ENCODE measurements around the gene NELL2.

Gene NELL2

DNA sequence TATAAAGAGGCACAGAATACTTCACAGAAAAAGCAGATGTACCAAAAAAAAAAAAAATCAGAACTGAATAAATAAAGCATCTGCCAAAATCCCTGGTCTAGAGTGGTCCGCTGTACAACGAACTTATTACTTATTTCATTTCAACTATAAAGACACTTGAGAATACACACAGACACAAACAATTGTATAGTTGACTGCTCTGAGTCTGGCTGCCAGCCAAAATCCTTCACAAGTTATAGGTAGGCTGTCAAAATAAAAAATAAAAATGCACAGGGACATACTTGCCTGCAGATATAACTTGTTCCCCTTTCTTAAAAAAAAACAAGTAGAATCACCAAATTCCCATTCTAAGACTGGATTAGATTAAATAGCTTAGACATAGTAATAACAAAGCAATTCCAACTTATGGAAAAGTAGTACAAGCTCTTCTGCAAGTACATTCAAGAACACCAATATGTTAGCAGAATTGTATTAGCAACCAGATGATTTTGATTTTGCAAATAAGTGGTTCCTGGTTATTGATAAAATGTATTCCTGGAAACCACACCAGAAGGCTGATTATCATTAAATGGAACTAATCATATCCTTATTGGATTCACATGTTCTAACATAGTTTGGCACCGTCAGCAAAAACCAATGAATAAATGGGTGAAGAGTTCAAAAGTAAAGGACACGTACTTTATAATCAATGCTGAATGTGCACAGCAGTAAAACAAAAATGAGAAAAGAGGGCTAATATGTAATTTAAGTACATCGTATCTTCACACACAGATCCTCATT is 248.5 kb downstream of the NELL2 start:
- DNase-seq (ENCODE audit: low read depth in 1 of 2, low spot score in 1 of 2), result no peak

- no peak for DNase-seq (ENCODE audit: low read depth in 1 of 2, low spot score in 1 of 2)
Measured at GRCh38 chr12:44626883-44627282, 249.2 kb downstream of the NELL2 start.

DNA sequence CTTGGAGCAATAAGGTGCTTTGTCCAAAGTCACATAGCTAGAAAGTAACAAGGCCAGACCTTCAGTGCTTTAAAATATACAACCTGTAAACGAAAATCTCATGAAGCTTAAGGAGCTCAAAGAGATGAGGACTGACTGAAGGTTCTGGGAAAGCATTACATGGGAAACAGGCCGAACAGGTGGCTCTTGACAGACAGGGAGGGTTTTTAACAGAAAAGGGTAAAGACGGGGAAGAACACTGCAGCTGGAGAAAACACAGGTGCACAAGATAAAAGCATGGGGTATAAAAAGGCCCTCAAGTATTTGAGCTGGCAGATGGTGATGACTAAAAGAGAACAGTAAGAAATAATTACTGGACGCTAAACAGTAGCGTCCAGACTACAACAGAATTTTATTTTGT is 257.2 kb downstream of the NELL2 start:
- DNase-seq (ENCODE audit: low read depth in 1 of 2, low spot score in 1 of 2), result no peak

DNA sequence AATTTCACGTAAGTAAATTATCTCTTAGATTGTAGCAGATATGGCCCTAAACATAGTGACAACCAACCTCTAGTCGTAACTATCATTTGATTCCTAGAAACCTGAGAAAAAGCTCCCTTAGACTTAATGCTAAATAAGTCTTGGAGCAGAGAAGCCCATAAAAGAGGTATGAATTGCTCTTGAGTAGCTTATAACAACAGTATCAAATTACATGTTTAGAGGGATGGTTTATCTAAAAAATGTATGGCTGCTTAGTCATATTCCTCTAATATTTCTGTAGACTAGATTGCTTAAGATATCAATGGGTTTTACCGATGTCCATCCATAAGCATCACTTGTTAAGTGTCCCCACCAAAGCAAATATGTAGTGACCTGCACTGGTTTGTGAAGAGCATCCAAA is 259.7 kb downstream of the NELL2 start:
- no peak for DNase-seq (ENCODE audit: low read depth in 1 of 2, low spot score in 1 of 2)

- DNase-seq (ENCODE audit: low read depth in 1 of 2, low spot score in 1 of 2), result no peak
Measured at GRCh38 chr12:44611538-44611937, 264.6 kb downstream of the NELL2 start.

- DNase-seq (ENCODE audit: low read depth in 1 of 2, low spot score in 1 of 2), result no peak
Measured at GRCh38 chr12:44603701-44604100, 272.4 kb downstream of the NELL2 start.

GRCh38 chr12:44592626-44593025 is 283.5 kb downstream of the NELL2 start:
- DNase-seq (ENCODE audit: low read depth in 1 of 2, low spot score in 1 of 2), result no peak

- no peak for DNase-seq (ENCODE audit: low read depth in 1 of 2, low spot score in 1 of 2)
Measured at GRCh38 chr12:44589697-44590096, 286.4 kb downstream of the NELL2 start.

DNA sequence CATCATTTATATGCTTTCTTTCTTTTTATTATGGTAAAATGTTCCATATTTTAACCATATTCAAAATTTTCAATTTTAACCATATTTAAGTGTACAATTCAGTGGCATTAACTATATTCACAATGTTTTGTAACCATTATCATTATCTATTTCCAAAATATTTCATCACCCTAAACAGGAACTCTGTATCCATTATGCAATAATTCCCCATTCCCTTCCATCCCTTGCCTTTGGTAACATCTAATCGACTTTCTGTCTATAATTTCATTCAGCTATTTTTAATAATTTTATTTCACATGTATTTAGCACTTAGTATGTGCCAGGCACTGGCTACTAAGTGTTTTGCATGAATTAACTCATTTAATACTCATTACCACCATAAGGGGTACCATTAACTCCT is 287.5 kb downstream of the NELL2 start:
- no peak for DNase-seq (ENCODE audit: low read depth in 1 of 2, low spot score in 1 of 2)

DNA sequence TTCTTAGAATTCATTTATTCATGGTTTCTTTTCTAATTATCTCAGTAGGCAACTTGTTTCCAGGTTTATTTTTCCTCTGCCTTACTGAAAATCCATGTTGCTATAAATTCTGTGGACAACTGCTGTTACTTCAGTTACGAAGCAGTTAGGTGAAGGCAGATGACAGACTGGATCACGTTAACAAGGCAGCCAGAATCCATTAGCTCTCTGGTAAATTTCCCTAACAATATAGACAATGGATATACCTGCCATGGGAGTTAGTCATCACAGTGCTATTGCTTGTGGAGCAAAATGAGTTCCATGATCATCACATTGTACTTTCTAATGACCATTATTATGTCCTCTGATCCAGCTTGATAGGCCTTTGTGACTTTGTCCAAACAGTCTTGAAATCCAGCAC is 291.5 kb downstream of the NELL2 start:
- no peak for DNase-seq (ENCODE audit: low read depth in 1 of 2, low spot score in 1 of 2)

DNA sequence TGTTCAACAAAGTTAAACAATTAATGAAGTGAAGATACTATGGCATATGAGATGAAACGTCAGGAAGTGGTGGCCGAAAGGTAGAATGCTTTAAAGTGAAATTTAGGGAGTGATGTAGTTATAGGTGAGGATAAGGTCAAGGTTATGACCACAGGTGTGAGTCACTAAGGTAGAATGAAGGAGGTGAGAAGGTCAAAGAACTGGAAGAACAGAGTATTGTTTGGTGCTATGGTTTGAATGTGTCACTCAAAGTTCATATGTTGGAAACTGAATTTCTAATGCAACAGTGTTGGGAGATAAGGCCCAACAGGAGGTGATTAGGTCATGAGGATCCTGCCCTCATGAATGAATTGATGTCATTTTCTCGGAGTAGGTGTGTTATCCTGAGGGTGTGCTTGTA is 293.6 kb downstream of the NELL2 start:
- DNase-seq (ENCODE audit: low read depth in 1 of 2, low spot score in 1 of 2), result no peak

- DNase-seq (ENCODE audit: low read depth in 1 of 2, low spot score in 1 of 2), result no peak
Measured at GRCh38 chr12:44581642-44582242, 294.4 kb downstream of the NELL2 start.

GRCh38 chr12:44574586-44574985 is 301.5 kb downstream of the NELL2 start:
- no peak for DNase-seq (ENCODE audit: low read depth in 1 of 2, low spot score in 1 of 2)

DNA sequence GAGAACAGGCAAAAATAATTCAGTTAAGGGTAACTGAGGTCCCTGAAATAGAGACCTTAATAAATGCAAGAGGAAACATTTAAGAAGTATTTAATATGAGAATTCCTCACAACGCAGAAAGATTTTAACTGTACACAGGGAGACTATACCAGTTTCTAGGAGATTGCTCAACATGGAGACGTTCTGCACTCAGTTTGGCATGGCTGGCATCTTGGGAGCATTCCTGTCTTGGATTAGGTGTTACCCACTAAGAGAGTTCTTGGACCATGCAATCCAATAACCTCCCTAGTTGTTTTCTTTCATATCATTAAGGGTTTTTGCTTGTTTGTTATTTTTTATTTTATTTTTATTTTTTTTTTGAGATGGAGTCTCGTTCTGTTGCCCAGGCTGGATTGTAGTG is 302.4 kb downstream of the NELL2 start:
- no peak for DNase-seq (ENCODE audit: low read depth in 1 of 2, low spot score in 1 of 2)

DNA sequence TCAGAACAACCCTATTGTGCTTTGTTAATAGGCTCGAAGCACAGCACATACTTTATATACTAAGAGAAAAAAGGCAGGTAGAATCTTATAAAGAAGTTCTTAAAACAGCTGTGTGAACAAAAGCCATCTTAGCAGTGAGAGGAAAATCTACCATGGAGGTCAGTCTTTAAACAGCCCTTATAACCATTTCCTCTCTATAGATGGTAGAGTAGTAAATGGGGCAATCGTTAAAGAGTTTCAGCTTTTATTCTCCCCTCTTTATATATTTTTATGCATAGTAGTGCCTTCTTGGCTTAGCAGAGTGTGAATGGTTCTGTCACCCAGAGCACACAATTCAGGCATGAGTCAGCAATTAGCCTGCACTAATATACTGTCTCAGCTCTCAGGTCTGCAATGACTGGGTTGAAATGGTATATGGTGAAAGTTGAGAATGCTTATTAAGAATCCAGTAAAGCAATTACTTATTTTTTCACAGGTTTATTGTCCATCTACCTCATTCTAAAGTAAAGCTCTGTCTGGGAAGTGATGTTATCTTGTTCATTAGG is 305.0 kb downstream of the NELL2 start:
- DNase-seq (ENCODE audit: low read depth in 1 of 2, low spot score in 1 of 2), result no peak

DNA sequence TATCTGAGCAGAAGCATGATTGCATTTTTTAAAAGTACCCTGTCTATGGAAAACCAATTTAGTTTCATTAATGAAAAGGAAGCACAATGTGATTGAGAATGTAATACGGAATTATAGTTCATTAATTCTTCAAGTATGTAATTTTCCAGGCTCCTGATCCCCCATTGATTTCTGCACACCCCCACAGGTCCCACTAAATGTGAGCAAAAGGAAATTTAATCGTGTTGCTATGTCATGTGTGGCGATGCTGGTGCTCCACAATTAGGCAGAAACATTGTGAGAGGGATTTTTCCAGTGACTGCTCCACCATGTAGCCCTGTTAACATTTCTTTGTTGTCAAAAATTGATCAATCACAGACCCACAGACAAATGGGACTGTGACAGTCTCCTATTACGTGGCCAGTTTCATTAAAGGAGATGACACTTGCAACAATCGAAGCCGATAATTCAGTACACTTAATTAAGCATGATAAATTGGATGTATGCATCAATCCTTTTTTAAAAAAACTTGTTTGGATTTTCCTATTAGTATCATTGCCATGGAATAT is 306.0 kb downstream of the NELL2 start:
- DNase-seq (ENCODE audit: low read depth in 1 of 2, low spot score in 1 of 2), result no peak

GRCh38 chr12:44565163-44565562 is 311.0 kb downstream of the NELL2 start:
- DNase-seq (ENCODE audit: low read depth in 1 of 2, low spot score in 1 of 2), result no peak

- no peak for DNase-seq (ENCODE audit: low read depth in 1 of 2, low spot score in 1 of 2)
Measured at GRCh38 chr12:44563486-44563885, 312.6 kb downstream of the NELL2 start.

- DNase-seq (ENCODE audit: low read depth in 1 of 2, low spot score in 1 of 2), result no peak
Measured at GRCh38 chr12:44558340-44559100, 317.6 kb downstream of the NELL2 start.

- DNase-seq (ENCODE audit: low read depth in 1 of 2, low spot score in 1 of 2), result no peak
Measured at GRCh38 chr12:44555454-44555853, 320.7 kb downstream of the NELL2 start.

GRCh38 chr12:44551631-44552030 is 324.5 kb downstream of the NELL2 start:
- no peak for DNase-seq (ENCODE audit: low read depth in 1 of 2, low spot score in 1 of 2)

DNA sequence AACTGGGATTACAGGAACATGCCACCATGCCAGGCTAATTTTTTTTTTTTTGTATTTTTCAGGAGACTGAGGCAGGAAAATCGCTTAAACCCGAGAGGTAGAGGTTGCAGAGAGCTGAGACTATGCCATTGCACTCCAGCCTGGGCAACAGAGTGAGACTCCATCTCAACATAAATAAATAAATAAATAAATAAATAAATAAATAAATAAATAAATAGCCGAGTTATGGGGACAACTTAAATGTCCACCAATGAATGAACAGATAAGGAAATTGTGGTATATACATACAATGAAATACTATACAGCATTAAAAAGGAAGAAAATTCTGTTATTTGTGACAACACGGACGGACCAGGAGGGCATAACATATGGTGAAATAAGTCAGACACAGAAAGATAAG is 325.7 kb downstream of the NELL2 start:
- DNase-seq (ENCODE audit: low read depth in 1 of 2, low spot score in 1 of 2), result no peak
